Activated CD4-positive, alpha-beta T cell treated with anti-CD3 and anti-CD28 coated beads, Interleukin-2, amount 50 U/mL, for 48 hours (primary cell): ENCODE data around the gene KCTD18.

Experiments used
- DNase-seq, 2 experiments: peaks; one replicate each; pipeline ENCODE4 v3.0.0-alpha.2; 2020

The KCTD18 gene

DNA sequence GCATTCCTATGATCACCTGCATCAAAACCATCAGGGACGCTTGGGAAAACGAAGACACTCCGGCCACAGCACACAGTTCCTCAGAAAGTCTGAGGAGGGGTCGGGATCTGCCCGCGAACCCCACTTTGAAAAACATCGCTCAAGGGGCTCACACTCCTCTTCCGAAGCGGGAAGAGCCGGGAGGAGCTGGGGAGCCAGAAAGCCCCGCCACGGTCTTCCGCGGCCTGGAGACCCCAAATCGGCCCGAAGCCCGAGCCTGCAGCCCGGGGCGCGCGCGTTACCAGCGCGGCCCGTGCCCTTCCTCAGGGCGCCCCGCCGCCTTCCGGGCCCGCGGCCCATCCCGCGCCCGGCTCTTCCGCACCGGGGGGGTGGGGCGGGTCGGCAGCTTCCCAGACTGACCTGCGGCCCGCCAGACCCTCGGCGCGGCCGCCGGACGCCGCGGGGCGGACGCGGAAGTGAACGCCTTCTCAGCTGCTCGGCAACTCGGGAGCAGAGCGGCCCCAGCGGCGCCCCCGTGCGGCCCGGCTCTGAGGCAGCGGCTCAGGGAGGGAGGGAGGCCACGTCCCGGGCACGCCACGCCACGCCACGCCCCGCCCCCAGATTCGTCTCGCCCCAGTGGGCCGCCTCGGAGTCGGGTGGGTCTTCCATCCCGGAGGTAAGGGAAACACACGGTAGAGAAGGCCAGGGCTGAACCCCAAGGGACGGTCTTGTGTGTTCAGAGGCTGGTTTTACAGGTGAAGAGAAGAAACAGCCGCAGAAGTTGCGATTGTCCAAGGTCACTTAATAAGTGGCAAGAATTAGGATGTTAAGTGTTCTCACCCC, at the start of gene KCTD18:
Gene KCTD18, minus strand, starts transcription at position 457 of the 822 bp plus-strand sequence. CDS start 3,052 bp downstream, outside the sequence.
- DNase-seq, result peak; percentile 93 to 94

DNA sequence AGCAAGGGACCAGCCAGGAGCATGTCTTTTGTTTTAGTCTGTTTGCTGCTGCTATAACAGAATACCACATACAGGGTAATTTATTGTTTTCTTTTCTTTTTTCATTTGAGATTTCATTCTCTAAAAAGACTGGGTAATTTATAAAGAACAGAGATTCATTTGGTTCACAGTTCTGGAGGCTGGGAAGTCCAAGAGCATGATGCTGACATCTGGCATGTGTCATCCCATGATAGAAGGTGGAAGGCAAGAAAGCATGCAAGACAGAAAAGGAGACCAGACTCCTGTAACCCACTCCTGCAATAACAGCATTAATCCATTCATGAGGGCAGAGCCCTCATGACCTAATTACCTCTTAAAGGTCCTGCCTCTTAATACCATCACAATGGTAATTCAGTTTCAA, 30.9 kb upstream of the KCTD18 start:
- DNase-seq, result no peak

DNA sequence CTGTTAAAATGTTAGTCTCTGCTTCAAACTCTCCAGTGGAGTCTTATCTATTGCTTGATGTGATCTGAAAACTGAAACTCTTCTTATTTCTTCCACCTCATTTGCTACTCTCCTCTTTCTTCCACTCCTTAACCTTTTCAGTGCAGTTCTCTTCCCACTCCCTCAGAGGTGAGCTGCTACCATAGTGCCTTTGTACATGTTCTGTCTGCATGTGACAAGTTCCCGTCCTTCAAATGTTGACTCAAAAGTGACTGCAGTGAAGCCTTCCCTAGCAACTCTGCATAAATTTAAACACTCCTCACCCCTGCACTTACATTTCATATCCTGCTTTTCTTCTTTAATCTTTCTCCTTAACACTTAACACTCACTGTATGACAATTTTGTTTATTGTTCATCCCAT, 28.3 kb upstream of the KCTD18 start:
- DNase-seq, result no peak

DNA sequence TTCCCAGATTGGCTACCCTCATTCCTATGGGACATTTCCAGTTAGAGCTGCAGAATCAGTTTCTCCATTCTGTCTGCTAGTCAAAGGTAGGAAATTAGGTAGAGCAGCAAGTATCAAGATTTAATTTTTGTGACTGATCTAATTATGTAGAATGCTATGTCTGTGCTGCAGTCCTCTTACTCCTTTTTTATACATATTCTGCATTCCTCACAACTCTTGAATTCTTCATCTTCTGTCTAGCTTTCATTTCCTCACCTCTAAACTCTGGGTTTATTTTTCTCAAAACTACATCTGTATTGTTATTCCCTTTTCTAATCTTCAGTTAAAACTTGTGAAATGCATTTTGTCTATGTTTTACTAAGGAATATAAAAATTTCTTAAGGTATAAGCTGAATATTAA, 24.7 kb upstream of the KCTD18 start:
- DNase-seq, result no peak

DNA sequence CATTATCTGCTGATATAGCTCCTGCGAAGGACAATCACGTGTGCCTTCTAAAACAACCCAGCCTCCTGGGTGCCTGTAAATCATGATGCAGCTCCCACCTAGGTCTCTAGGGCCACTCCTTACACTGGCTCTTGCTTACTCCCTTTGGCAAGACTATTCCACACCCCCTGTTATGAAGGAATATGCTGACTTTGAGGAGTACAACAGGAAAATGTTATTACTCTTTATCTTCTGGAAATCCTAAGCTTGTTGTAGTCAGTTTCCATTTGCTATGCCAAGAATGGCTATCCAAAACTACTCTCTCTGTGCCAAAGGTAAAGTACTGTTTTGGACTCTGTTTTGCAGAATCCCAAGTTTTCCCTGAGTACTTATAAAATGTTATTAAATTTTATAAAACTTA, 23.9 kb upstream of the KCTD18 start:
- no peak for DNase-seq

DNA sequence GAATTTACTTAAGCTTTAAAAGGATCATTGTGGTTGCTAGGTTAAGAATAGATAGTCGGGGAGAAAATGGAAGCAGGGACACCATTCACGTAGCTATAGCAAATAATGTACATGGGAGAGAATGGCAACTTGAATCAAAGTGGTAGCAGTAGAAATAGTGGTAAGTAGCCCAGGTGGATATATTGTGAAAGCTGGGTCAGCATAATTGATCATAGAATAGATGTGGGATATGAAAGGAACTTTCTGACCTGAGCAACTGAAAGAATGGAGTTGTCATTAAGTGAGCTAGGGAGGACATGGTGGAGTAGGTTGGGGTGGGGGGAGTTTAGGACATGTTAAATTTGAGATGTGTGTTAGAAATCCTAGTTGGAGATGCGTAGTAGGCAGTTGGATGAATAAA, 18.4 kb upstream of the KCTD18 start:
- DNase-seq, result no peak

DNA sequence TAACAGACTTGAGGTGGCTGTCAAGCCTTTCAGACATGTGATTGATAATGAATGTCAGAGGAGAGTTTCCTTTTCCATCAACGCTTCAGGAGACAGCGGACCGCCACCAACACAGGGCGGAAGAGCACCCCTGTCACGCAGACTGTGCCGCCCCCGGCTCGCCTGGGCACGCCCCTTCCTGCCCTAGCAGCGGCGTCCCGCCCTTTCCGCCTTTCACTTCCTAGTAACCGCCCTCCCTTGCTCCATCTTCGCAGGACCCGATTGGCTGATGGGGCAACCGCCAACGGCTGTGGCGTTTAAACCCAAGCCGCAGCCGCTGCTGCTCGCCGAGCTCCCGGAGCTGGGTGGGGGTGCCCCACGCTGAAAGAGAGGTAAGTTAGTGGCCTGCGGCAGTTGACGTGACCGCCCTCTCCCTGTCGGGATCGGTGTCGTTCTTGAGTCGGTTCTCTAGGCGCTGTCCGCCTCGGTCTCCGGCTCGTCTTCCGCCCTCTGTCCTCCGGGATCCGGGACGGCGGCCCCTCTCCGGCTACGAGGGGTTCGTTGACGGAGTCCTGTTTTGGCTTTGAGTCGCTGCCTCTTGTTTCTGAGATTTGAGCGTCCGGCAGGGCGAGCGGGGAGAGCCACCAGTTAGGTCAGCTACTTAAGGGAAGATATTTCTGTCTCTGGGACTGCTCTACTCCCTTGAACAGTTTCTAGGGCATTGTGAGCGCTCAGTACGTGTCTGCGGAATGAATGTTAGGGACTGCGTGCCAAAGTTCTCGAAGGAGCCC, 16.2 kb upstream of the KCTD18 start, which contains the start of gene SGO2:
Gene SGO2, plus strand, starts transcription at position 326 of the 770 bp plus-strand sequence. CDS start 6,769 bp downstream, outside the sequence.
- DNase-seq, result peak; percentile 96 to 98

DNA sequence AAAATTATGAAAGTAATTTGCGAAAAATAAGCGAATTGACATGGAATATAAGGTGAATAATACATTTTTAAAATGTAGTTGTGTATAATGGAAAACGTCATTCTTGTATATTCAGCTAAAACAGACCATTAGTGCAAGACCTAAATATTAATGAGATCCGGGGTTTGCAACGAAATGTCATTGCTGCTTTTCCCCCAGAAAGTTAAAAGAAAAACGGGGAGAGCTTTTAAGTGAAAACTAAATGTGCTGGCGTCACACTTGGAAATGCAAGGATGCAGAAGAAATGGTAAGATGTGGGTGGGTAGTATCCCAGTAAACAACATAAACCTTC, 15.6 kb upstream of the KCTD18 start:
- no peak for DNase-seq

DNA sequence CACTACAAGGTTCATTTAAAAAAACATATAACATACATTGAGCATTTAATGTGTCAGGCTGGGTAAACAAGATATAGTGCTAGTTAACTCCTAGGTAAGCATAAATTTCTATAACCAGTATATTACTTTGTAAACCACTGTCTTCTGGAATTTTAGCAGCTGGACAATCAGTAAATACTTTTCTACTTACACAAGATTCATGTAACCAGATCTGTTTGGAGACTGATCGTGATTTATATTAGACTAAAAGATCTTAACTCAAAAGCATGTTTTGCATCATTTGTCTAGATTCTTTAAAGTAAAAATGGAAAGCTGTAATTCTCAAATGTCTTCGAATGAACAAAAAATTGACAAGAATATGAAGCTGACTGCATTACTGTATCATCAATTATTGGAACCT, 15.2 kb upstream of the KCTD18 start:
- no peak for DNase-seq

DNA sequence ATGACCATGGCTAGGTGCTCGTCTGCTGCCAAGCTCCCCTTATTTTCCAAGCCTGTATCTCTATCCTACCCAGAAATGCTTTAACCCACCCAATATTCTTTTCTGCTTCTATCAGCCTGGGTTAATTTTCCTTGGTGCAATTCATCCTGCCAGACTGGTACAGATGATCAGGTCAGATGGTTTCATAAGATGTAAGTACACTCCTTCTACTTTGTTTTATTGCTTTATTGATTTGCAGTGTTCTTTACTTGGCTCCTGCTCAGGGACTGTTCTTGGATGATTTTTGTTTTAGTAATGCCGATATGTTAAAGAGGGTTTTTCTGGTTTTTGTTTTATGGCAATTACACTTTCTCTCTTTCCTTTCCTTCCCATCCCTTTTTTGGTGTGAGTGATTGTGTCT, 13.7 kb upstream of the KCTD18 start:
- no peak for DNase-seq

DNA sequence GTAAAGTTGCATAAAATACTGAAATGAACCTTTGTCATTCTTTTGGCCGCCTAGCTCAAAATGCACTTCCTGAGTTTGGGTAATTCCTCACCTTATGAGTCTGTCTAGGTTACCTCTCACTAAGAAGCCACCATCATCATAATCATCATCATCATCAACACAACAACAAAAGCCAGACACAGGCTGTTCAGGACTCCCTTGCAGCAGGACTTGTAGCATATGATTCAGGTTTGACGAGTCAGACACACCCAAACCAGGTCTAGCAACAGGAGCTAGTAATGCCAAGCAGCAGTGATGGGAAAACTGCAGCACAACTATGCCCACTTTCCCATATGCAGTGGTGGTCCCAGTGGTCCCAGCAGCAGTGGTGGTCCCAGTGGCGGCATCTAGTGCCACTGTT, 13.3 kb upstream of the KCTD18 start:
- DNase-seq, result no peak

DNA sequence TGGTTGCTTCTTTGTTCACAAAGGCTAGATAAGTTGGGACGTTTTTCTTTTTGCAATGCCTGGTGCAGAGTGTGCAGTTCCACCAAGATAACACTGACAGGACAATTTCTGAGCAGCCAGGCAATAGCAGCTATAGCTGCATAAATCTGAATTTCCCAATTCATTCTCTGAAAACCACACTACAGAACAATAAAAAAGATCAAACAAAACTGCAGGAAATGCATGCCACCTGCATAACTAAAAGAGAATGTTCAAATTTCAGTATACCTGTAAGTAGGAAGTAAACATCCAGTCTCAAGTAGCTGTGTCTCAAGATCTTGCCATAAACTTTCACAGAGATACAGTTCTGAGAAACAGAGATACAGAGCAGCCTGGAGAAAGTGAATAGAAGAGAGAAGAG, 5.3 kb upstream of the KCTD18 start:
- no peak for DNase-seq

DNA sequence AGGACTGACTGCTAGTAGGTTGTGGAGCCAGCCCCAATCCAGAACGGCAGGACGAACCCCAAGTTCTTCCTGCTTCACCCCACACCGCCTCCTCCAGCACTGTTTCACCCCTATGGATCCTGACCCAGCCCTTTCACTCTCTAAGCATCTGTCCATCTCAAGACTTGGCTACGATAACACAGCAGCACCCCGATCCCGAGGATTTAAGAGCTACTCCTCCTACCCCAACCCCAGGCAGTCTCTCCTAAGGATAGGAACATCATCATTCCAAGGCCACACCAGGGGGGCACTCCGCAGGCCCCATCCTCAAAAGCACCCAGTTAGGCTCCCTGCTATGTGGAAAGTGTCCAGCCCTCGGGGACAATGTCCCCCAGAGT, 645 bp downstream of the KCTD18 start:
- DNase-seq, result peak; percentile 6 to 18

DNA sequence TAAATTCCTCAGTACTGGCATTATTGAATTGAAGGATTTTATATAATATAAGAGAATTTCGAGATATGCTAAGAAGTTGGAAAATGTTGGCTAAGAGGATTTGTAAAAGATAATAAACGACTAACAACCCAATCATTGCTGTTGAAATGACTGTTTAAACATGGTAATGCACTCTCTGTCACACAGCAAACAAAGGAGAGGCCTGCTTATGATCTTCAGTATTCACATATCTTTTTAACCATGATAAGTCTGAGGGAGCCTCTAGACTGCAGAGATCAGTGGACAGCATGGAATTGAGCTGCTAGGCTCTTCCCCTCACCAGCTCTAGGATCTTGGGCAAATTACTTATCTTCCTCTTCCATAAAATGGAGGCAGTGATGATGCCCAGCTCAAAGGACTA, 2.7 kb downstream of the KCTD18 start:
- no peak for DNase-seq

DNA sequence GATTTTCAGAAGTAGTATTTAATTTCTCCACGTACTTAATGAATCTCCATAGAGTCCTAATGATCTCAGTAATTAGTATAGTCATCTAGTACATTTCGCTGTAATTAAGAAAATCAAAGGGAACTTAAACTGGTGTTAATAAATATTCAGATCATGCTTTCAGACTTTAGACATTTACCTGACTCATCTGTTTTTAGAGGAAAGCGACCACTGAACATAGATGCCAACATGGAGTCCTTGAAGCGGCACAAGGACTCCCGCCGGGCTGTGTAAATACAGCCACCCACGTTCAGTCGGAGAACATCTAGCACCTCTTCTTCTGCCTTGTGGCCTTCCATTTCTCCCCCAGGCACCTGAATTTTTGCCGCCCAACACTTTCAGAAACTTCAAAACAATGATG, 3.2 kb downstream of the KCTD18 start:
- no peak for DNase-seq

DNA sequence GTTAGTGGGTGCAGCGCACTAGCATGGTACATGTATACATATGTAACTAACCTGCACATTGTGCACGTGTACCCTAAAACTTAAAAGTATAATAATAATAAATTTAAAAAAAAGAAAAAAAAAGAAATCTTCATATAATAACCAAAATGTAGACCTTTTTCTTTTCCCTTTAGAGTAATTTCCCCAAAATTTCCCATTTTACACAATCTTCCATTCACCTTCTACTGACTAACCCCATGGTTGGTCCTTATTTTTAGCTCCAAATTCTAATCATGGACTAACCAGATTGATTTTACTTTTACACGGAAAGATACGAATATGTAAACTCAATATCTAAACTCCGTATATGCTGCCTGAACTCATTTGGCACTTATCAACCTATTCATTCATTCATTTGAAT, 7.7 kb downstream of the KCTD18 start:
- DNase-seq, result no peak

DNA sequence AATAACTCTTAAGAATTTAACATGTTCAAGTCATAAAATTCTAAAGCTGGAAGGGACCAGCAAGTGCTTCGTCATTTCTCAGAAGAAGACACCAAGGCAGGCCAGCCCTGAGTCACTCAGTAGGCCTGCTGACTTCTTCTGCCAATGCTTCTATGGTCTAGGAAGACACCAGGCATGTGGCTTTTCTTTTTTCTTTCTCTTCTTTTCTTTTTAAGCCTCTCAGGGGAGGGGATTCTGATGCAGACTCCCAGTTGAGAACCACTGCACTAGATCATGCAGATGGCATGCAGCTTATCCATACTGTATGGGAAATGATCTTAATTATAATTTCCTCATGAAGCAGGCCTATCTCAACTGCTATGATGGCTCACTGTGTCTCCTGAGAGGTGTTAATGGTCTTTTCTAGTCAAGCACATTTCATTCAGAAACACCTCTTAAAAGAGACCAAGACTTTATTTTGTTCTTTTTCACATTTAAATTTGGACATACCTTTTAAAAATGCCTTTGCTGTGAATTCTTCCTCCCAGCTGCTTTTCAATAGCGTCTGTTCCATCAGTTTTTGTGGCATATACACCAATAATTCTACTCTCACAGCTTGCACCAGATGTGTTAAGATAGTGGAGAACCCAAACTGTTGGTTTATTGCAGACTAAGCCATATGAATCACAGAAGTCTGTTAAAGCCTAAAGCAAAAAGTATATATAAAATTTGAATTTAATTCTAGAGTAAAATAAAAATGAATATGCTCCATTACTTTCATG, 11.3 kb downstream of the KCTD18 start:
- no peak for DNase-seq

DNA sequence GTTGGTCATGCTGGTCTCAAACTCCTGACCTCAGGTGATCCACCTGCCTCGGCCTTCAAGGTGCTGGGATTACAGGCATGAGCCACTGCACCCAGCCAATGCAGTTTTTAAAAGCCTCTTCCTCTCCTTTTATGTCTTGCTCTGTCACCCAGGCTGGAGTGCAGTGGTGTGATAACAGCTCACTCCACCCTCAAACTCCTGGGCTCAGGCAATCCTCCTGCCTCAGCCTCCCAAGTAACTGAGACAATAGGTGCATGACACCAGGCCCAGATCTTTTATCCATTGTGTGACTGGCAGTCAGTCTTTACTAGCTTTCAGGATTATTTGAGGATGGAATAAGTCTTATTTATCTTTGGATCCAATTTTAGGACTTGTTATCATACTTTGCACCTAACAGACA, 13.2 kb downstream of the KCTD18 start:
- no peak for DNase-seq

DNA sequence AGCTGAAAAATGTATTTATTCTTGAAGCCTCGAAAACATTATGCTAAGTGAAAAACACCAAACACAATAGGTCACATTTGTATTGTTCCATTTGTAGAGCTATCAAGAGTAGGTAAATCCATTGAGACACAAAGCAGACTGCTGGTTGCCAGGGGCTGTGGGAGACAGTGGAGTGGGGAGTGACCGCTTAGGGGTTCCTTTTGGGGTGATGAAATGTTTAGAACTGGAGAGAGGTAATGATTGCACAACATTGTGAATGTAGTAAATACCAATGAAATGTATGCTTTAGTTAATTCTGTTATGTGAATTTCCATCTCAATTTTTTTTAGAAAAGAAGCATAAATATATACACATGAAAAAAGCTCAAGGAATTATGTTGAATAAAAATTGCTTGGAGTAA, 15.8 kb downstream of the KCTD18 start:
- DNase-seq, result no peak

DNA sequence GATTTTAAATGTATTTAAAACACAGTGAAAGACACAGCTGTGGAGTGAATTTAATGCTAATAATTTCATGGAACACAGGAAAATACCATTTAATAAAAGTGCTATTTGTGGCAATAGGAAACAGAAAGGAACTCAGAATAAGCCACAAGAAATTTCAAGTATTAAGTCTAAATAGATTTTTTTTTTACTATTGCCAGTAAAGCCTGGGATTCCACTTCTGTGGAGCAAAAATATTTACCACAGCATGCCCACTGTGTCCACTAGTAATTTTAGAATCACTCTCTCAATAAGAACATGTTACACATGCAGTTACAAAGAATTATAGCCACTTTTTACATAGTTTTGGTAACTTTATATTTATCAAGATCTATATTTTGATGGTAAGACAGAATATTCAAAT, 17.2 kb downstream of the KCTD18 start:
- no peak for DNase-seq

DNA sequence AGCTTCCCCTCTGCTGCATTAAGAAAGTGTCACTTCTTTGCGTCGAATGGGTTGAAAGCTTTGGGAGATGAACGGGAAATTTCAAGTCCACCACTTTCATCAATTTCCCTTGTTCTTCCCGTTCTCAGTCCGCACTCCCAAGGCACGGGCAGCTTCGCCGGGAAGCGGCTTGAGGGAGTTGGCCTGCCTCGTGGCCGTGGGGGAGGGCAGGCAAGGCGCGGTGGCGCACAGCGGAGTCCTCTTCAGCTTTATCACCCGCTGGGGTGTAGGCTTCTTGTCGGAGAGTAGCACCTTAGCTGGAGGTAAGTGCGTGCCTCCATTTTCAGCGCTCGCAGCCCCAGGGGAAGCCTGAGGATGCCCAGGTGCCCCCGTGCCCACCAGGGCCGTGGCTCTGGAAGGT, 19.9 kb downstream of the KCTD18 start:
- no peak for DNase-seq

DNA sequence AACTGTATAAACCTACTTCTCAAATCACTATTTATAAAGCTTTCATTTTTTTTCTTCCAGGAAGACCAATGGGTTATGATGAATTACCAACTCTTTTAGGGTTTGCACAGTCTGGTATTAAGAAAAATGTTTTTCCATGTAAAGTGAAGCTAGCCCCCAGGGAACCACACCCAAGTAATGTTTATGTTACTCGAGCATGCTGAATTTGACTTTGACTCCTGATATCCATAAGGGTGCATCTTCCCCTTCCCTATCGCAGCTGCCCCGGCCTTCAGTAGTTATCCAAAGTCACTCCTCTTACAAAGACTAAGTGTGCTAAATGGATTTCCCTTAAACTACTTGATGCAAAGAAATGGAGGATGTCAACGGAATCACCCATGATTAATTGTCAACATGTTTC, 21.7 kb downstream of the KCTD18 start:
- DNase-seq, result no peak

DNA sequence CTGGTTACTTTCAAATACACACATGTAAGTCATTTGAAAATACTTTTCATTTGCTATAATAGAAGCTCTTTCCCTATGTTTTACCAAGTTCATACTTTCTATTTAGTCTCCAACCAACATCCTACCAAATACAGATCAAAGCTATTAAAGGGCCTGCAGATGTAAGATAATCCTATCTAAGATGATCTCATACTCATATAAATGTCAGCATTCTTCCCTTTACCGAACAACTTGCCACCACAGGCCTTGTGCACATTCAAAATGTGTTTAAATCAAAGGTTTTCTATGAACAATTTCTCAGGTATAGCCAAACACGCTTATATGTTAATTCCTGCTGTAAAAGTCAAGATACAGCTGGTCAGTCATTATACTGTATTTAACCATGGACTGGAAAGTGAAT, 23.3 kb downstream of the KCTD18 start:
- DNase-seq, result no peak

DNA sequence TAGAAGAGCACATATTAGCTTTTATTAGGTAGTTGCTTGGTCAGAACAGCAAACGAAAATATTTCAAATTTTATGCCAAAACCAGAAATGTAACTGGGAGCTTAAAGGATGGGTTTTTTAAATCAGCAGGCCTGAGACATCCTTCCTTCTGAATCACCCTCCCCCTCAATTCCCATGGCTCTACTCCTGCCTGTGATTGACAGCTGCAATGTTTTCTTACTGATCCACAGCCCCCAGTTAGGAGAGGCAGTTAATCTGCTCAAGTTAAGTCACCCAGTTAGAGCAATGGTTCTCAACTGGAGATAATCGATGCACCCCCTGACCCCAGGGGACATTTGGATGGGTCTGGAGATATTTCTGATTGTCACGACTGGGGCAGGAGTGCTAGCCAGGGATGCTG, 24.9 kb downstream of the KCTD18 start:
- no peak for DNase-seq
